ENCODE measurements around the gene AGPAT1.

DNA sequence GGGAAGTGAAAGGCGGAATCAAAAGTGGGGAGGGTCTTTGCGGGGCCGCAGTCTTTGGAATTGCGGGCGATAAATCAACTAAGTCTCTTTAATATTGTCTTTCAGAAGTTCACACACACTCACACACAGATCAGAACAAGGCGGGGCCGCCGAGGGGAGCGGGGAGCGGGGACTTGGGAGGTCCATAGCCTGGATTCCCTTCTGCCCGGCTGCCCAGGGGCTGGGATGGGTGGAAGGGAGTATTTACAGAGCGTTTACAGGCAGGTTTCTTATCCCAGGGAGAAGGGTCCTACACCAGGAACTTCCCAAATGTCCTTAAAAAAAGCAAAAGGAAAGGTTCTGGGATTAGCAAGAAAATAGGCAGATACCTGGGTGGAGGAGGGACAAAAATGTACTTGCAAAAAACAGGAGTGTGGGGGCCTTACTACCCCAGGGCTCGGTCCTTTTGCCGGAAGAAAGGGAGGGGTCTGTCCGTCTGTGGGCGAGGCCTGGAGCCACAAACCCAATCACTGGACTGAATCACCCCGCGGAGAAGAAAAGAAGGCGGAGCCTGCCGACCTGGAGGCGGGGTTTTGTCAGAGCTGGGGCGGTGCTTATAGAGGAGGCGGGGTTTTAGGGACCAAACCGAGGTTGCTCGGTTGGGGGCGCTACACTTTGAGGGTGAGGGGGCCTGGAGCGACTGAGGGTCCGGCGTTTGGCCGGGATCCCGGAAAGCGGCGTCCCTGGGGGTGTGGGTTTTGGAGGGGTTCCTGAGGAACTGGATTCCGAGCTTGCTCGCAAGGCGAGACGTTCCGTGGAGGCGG lies 27.4 kb downstream of the AGPAT1 start:
- TF ChIP-seq GATA2 (IDR thresholded peaks at IDR 0.05; ENCODE audit: low read depth, low read length) (no peak), GATA3 (IDR thresholded peaks at IDR 0.05; ENCODE audit: low read depth, low read length) (no peak)

All from SH-SY5Y (cell line).